ENCODE results near the gene UBE2E2. TPM values are rescaled to one million over a fixed set of nuclear protein-coding genes. Genes with fewer than 3 reads are reported as not detected.

The UBE2E2 gene
- total RNA-seq, 1 donor from 2014 or later = 89.8 TPM

DNA sequence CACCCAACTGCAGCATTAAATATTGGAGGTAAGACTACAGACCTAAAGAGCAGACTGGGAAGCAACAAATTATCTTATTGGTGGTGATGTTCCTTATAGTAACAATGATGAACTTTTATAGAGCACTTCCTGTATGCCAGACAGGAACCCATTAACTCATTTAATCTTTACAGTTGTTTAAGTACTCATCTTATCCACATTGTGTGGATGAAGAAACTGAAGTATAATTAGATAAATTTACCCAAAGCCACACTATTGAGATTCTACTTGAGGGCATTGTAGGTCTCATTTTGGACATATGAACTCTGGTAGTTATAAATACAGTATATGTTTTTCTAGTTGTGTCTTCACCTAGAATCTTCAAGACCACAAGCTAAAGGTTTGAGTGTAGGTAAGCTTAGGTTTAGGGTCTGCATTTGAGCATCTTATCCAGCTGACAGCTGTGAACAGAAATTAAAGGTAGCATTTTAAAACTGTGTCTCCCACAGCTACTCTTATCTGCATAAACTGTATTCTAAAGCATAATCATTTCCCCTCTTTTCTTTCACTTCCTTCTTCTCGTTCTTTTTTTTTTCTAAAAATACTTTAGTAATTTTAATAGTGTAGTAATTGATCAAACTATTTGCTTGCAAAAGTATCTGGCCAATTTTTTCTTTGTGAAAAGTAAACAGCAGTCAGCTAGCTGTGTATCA is 138.2 kb downstream of the UBE2E2 start:
- Histone ChIP-seq H3K27me3 (no peaks in the 10 kb centered on the region), H3K9me3 (ENCODE audit: low read depth) (no peaks in the 10 kb centered on the region), H3K4me1 (peaks cover 5% of the 10 kb centered on the region), H2AFZ (replicated peaks) (no peak overlapping the region), H3K36me3 (no peaks in the 10 kb centered on the region), H3K79me2 (ENCODE audit: low read depth) (peaks cover 40% of the 10 kb centered on the region), H3F3A (ENCODE audit: low read depth) (no peaks in the 10 kb centered on the region), H3K27ac (no peak overlapping the region), H4K20me1 (ENCODE audit: low read depth) (peaks cover 12% of the 10 kb centered on the region), H3K4me3 (no peak overlapping the region), H3K4me2 (no peak overlapping the region), H3K9ac (no peak overlapping the region)
- Mint-ChIP-seq H3K4me3 (no peak overlapping the region), H3K4me1 (no peaks in the 10 kb centered on the region), H3K9me3 (no peaks in the 10 kb centered on the region), H3K36me3 (no peaks in the 10 kb centered on the region), H3K27me3 (ENCODE audit: insufficient read depth, low read depth) (no peaks in the 10 kb centered on the region), H3K27ac (no peak overlapping the region)
- DNase-seq (ENCODE audit: low spot score) = no peak
- TF ChIP-seq EZH2phosphoT487 (IDR thresholded peaks at IDR 0.05) = no peak
- TF ChIP-seq, protein P1, sequence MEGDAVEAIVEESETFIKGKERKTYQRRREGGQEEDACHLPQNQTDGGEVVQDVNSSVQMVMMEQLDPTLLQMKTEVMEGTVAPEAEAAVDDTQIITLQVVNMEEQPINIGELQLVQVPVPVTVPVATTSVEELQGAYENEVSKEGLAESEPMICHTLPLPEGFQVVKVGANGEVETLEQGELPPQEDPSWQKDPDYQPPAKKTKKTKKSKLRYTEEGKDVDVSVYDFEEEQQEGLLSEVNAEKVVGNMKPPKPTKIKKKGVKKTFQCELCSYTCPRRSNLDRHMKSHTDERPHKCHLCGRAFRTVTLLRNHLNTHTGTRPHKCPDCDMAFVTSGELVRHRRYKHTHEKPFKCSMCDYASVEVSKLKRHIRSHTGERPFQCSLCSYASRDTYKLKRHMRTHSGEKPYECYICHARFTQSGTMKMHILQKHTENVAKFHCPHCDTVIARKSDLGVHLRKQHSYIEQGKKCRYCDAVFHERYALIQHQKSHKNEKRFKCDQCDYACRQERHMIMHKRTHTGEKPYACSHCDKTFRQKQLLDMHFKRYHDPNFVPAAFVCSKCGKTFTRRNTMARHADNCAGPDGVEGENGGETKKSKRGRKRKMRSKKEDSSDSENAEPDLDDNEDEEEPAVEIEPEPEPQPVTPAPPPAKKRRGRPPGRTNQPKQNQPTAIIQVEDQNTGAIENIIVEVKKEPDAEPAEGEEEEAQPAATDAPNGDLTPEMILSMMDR (IDR thresholded peaks at IDR 0.05) = no peak
- TF ChIP-seq EZH2 (IDR thresholded peaks at IDR 0.05) = no peak

DNA sequence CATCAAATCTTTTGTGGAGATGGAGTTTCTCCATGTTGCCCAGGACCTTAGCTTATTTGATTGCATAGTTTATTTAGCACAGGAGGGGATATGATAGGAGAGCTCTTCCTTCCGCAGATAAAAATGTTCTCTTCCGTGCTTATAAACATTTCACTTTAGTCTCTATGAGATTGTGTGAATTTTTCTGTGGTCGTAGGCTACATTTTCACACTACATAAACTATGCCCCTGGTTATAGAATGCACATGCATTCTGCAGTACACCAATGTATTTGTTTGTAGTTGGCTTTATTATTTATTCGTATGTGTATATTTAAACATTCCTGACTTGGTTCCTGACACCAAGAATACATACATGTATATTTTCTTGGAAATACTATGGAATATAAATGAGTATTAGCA is 139.2 kb downstream of the UBE2E2 start:
- H3K4me3 ChIP-seq = no peak overlapping the region
- H3K4me2 ChIP-seq = no peak overlapping the region
- H3K36me3 ChIP-seq = no peaks in the 10 kb centered on the region
- no peaks in the 10 kb centered on the region for H3K9me3 ChIP-seq (ENCODE audit: low read depth)
- no peak overlapping the region for H3K4me3 Mint-ChIP-seq
- H3K79me2 ChIP-seq (ENCODE audit: low read depth) = peaks cover 40% of the 10 kb centered on the region
- H3K4me1 Mint-ChIP-seq = no peaks in the 10 kb centered on the region
- H3K27ac Mint-ChIP-seq = no peak overlapping the region
- H3K9ac ChIP-seq = no peak overlapping the region
- H3F3A ChIP-seq (ENCODE audit: low read depth) = no peaks in the 10 kb centered on the region
- H3K4me1 ChIP-seq = no peaks in the 10 kb centered on the region
- H4K20me1 ChIP-seq (ENCODE audit: low read depth) = peaks cover 8% of the 10 kb centered on the region
- no peak overlapping the region for H3K27ac ChIP-seq
- no peak overlapping the region for H2AFZ ChIP-seq (replicated peaks)
- no peaks in the 10 kb centered on the region for H3K27me3 ChIP-seq
- H3K27me3 Mint-ChIP-seq (ENCODE audit: insufficient read depth, low read depth) = no peaks in the 10 kb centered on the region
- DNase-seq (ENCODE audit: low spot score) = no peak
- H3K9me3 Mint-ChIP-seq = no peaks in the 10 kb centered on the region
- no peak for TF ChIP-seq EZH2phosphoT487 (IDR thresholded peaks at IDR 0.05)
- TF ChIP-seq EZH2 (IDR thresholded peaks at IDR 0.05) = no peak
- TF ChIP-seq, protein P1 (IDR thresholded peaks at IDR 0.05) = no peak
- H3K36me3 Mint-ChIP-seq = no peaks in the 10 kb centered on the region

DNA sequence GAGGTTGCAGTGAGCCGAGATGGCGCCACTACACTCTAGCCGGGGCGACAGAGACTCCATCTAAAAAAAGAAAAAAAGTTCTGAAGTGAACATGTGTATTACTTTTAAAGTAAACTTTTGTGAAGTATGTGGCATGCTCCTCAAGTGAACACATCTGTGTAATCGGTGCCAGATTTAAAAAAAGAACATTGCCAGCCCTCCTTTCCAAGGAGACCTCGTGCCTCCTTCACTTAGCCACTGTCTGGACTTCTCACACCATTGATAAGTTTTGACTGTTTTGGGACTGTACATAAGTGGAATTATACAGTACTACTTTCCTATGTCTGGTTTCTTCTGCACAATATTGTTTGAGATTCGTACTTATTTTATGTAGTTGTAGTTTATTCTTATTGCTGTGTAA is 140.4 kb downstream of the UBE2E2 start:
- Histone ChIP-seq H4K20me1 (ENCODE audit: low read depth) (peaks cover 8% of the 10 kb centered on the region), H3K36me3 (no peaks in the 10 kb centered on the region), H3K27me3 (no peaks in the 10 kb centered on the region), H3K9me3 (ENCODE audit: low read depth) (no peaks in the 10 kb centered on the region), H3K79me2 (ENCODE audit: low read depth) (peaks cover 30% of the 10 kb centered on the region), H3F3A (ENCODE audit: low read depth) (no peaks in the 10 kb centered on the region), H2AFZ (replicated peaks) (no peak overlapping the region), H3K4me1 (no peaks in the 10 kb centered on the region), H3K4me3 (no peak overlapping the region), H3K27ac (no peak overlapping the region), H3K9ac (no peak overlapping the region), H3K4me2 (no peak overlapping the region)
- TF ChIP-seq EZH2phosphoT487 (IDR thresholded peaks at IDR 0.05) = no peak
- TF ChIP-seq EZH2 (IDR thresholded peaks at IDR 0.05) = no peak
- TF ChIP-seq, protein P1 (IDR thresholded peaks at IDR 0.05) = no peak
- Mint-ChIP-seq H3K4me1 (no peaks in the 10 kb centered on the region), H3K9me3 (peaks cover 4% of the 10 kb centered on the region), H3K27ac (no peak overlapping the region), H3K36me3 (peaks cover 2% of the 10 kb centered on the region), H3K4me3 (no peak overlapping the region), H3K27me3 (ENCODE audit: insufficient read depth, low read depth) (no peaks in the 10 kb centered on the region)
- DNase-seq (ENCODE audit: low spot score) = no peak
